OCI-LY7 (cell line): ENCODE data around the gene AP1B1. TPM values are rescaled to one million over a fixed set of nuclear protein-coding genes. Genes with fewer than 3 reads are reported as not detected.

Experiments used
- BruUV-seq: library from RNA; stranded (reverse); fragments of 400-500 nt; replicated peaks from 2 replicates; lab custom pipeline; 2021; lab: Mats Ljungman, UMichigan
- CTCF ChIA-PET: fragments of 300-600 bp; sonication (Branson Sonifier 250); formaldehyde crosslinking; loops from one replicate; lab custom pipeline; 2022; ENCODE audit warnings: antibody characterized with exemption; ENCODE audit not compliant: unreplicated experiment; lab: Charles Lee
- POLR2A ChIA-PET: fragments of 300-600 bp; sonication (Branson Sonifier 250); formaldehyde crosslinking; loops from one replicate; lab custom pipeline; 2022; ENCODE audit warnings: antibody characterized with exemption; lab: Charles Lee
- DNase-seq: peaks from one replicate; pipeline ENCODE4 v3.0.0-alpha.2; 2015; ENCODE audit warnings: low spot score
- H2AFZ ChIP-seq: fragments of 200-600 bp; sonication (generic), shearing (Covaris generic); 2 replicates; pipeline ENCODE4 v1.6.1; 2014; ENCODE audit warnings: mild to moderate bottlenecking, antibody characterized with exemption, low read length, moderate library complexity
- H3K27ac ChIP-seq: fragments of 200-600 bp; sonication (generic); 2 replicates; pipeline ENCODE4 v1.5.1; 2014; ENCODE audit warnings: mixed run types, low read depth, mild to moderate bottlenecking, moderate library complexity, low read length, inconsistent platforms; ENCODE audit not compliant: poor library complexity, severe bottlenecking
- H3K36me3 ChIP-seq: fragments of 200-600 bp; sonication (generic); 2 replicates; pipeline ENCODE4 v1.6.1; 2014; ENCODE audit warnings: mild to moderate bottlenecking, antibody characterized with exemption, low read length, moderate library complexity, mixed read lengths; ENCODE audit not compliant: insufficient read depth
- H3K4me1 ChIP-seq: fragments of 200-600 bp; sonication (generic); 2 replicates; pipeline ENCODE4 v1.5.1; 2014; ENCODE audit warnings: mild to moderate bottlenecking, low read length; ENCODE audit not compliant: insufficient read depth, poor library complexity, severe bottlenecking
- H3K4me2 ChIP-seq: fragments of 200-600 bp; sonication (generic); 2 replicates; pipeline ENCODE4 v1.6.1; 2014; ENCODE audit warnings: mild to moderate bottlenecking, low read length
- H3K4me3 ChIP-seq: fragments of 200-600 bp; sonication (generic); 2 replicates; pipeline ENCODE4 v1.5.1; 2014; ENCODE audit warnings: mild to moderate bottlenecking, low read depth, low read length; ENCODE audit not compliant: poor library complexity, severe bottlenecking
- H3K79me2 ChIP-seq: fragments of 200-600 bp; sonication (generic); 2 replicates; pipeline ENCODE4 v1.6.1; 2016; ENCODE audit warnings: low read depth, mild to moderate bottlenecking, low read length, moderate library complexity, mixed read lengths; ENCODE audit not compliant: insufficient read depth
- H3K9me2 ChIP-seq: fragments of 200-600 bp; sonication (generic); 2 replicates; pipeline ENCODE4 v1.6.1; 2016; ENCODE audit warnings: mild to moderate bottlenecking, low read length, mixed read lengths; ENCODE audit not compliant: insufficient read depth
- H3K9me3 ChIP-seq: fragments of 200-600 bp; sonication (generic); 2 replicates; pipeline ENCODE4 v1.6.1; 2014; ENCODE audit warnings: mild to moderate bottlenecking, mixed run types, low read length, mixed read lengths
- H4K20me1 ChIP-seq: fragments of 200-600 bp; sonication (generic); 2 replicates; pipeline ENCODE4 v1.6.1; 2014; ENCODE audit warnings: mild to moderate bottlenecking, antibody characterized with exemption, low read length, moderate library complexity, mixed read lengths; ENCODE audit not compliant: insufficient read depth
- EZH2phosphoT487 ChIP-seq: fragments of 200-600 bp; sonication (generic); IDR thresholded peaks from 2 replicates; pipeline ENCODE4 v1.6.1; 2018; ENCODE audit warnings: low read depth, borderline replicate concordance, mild to moderate bottlenecking, mixed run types, antibody characterized with exemption, low read length, moderate library complexity, mixed read lengths
- intact Hi-C: fragments of 100-400 bp; cut with micrococcal nuclease; formaldehyde crosslinking; loops from one replicate; pipeline ENCODE4 v1.10.0; 2022; ENCODE audit not compliant: unreplicated experiment
- total RNA-seq, 2 experiments: library from RNA; depleted of rRNA in 1 of 2; stranded (reverse); fragments of >200 nt in 1 of 2; shearing (Covaris generic) in 1 of 2; gene quantifications; 2 replicates each; pipeline ENCODE4 v1.2.3, GENCODE V29; 2014 to 2022
- TF ChIP-seq, protein P1 (sequence below): fragments of 200-600 bp; sonication (generic); conservative IDR thresholded peaks from 2 replicates; pipeline ENCODE4 v1.5.1; 2014; ENCODE audit warnings: mild to moderate bottlenecking, antibody characterized with exemption, low read length, moderate library complexity, mixed read lengths

Gene AP1B1
- total RNA-seq, 2 experiments from 2014 or later = 111 to 156 TPM

DNA sequence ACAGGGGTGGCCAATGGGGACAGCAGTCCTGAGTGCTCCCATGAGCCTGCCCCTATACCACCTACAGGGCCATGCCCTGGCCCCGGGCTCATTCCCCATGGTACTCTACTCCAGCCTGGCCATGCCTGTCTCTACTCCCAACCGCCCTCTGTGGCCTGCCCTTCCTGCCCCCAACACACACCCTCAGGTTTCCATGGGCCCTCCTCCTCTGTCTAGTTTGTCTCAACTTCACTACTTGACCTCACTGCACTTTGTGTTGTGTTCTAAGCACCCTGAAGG lies 46.6 kb downstream of the AP1B1 start:
- Histone ChIP-seq H3K4me1 (peaks cover 10% of the 10 kb centered on the region), H3K36me3 (peaks cover 100% of the 10 kb centered on the region), H3K9me3 (no peaks in the 10 kb centered on the region), H3K79me2 (no peaks in the 10 kb centered on the region), H3K27ac (no peak overlapping the region), H3K9me2 (no peaks in the 10 kb centered on the region), H2AFZ (no peak overlapping the region), H3K4me2 (no peak overlapping the region), H3K4me3 (no peak overlapping the region), H4K20me1 (no peaks in the 10 kb centered on the region)
- ChIA-PET CTCF (no interaction called here), POLR2A (no interaction called here)
- intact Hi-C loops = no loop called here
- no TSS peak for BruUV-seq
- no peak for DNase-seq
- no peak for TF ChIP-seq EZH2phosphoT487
- TF ChIP-seq, protein P1, sequence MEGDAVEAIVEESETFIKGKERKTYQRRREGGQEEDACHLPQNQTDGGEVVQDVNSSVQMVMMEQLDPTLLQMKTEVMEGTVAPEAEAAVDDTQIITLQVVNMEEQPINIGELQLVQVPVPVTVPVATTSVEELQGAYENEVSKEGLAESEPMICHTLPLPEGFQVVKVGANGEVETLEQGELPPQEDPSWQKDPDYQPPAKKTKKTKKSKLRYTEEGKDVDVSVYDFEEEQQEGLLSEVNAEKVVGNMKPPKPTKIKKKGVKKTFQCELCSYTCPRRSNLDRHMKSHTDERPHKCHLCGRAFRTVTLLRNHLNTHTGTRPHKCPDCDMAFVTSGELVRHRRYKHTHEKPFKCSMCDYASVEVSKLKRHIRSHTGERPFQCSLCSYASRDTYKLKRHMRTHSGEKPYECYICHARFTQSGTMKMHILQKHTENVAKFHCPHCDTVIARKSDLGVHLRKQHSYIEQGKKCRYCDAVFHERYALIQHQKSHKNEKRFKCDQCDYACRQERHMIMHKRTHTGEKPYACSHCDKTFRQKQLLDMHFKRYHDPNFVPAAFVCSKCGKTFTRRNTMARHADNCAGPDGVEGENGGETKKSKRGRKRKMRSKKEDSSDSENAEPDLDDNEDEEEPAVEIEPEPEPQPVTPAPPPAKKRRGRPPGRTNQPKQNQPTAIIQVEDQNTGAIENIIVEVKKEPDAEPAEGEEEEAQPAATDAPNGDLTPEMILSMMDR = no peak

DNA sequence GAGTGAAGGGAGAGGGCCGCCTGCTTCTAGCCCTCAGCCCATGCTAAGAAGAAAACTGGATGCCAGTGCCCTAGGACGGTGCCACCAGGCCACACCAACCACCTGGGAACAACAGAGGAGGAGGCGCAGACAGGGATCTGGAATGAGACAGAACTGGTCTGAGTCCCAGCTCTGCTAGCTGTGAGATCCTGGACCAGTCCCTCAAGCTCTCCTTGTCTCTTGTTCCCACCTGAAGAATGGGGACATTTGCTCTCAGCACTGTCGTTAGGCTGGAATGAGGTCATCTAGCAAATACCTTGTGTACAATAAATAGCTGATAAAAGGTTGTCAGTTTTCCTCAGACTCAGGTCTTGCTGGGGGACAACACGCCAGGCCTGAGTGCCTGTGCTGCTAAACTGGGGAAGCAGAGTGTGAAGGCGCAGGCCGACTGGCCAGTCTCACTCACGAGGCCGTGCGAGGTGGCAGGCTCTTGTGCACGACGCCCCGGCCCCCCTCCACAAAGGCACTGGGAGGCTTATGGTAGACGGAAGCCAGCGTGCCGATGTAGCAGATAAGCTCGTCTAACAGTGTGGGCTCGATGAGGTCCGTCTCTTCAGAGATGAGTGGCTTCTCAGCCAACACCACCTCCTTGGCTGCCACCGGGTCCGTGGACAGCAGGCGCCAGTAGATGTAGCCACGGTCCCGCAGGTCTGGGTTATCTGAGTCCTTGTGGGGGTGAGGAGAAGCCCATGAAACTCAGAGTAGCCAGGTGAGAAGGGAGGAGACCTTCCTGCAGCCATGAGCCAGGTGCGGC lies 47.1 kb downstream of the AP1B1 start:
- intact Hi-C loops = no loop called here
- BruUV-seq = no TSS peak
- no peaks in the 10 kb centered on the region for H3K79me2 ChIP-seq
- CTCF ChIA-PET = no interaction called here
- no peak overlapping the region for H2AFZ ChIP-seq
- peaks cover 5% of the 10 kb centered on the region for H3K4me1 ChIP-seq
- no peaks in the 10 kb centered on the region; the same call in 1 of the 2 replicates for H4K20me1 ChIP-seq
- no peaks in the 10 kb centered on the region for H3K9me2 ChIP-seq
- no peaks in the 10 kb centered on the region for H3K9me3 ChIP-seq
- no peak overlapping the region for H3K27ac ChIP-seq
- peaks cover 99% of the 10 kb centered on the region for H3K36me3 ChIP-seq
- H3K4me2 ChIP-seq = no peak overlapping the region
- no peak for DNase-seq
- no peak for TF ChIP-seq EZH2phosphoT487
- TF ChIP-seq, protein P1 = no peak
- POLR2A ChIA-PET = no interaction called here
- no peak overlapping the region for H3K4me3 ChIP-seq

DNA sequence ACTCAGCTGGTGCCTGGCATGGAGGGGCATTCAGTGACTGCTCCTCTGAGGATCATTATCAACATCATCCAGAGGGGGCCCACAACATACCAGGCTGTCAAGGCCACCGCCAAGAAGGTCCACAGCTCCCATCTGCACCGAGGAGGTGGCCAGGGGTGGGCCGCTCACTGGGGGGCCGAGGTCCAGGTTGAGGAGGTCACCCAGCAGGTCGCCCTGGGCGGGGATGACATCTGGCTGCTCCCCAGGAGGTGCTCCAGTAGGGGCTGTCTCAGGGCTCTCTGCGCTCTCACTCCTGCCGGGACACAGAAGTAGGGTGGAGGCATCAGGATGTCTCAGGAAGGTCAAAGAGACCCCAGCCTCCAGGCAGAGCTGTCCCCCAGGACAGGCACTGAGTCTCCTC lies 47.8 kb downstream of the AP1B1 start:
- Histone ChIP-seq H3K9me2 (no peaks in the 10 kb centered on the region), H3K36me3 (peaks cover 99% of the 10 kb centered on the region), H3K27ac (no peak overlapping the region), H3K4me3 (no peak overlapping the region), H3K4me2 (no peak overlapping the region), H3K4me1 (no peaks in the 10 kb centered on the region), H3K9me3 (no peaks in the 10 kb centered on the region), H3K79me2 (no peaks in the 10 kb centered on the region), H2AFZ (no peak overlapping the region), H4K20me1 (no peaks in the 10 kb centered on the region; the same call in 1 of the 2 replicates)
- no TSS peak for BruUV-seq
- intact Hi-C loops = no loop called here
- ChIA-PET CTCF (no interaction called here), POLR2A (no interaction called here)
- TF ChIP-seq, protein P1 = no peak
- TF ChIP-seq EZH2phosphoT487 = no peak
- DNase-seq = no peak
